Glomerular visceral epithelial cell (primary cell): Measurements from ENCODE around the gene SCN1A.
"Not testable (repeated sequence)": the region's sequence is repeated elsewhere in the genome, so short reads cannot be mapped to it uniquely, and the experiment has no call there.

Experiments
- DNase-seq: peaks from one replicate; pipeline ENCODE4 v3.0.0-alpha.2; 2016; ENCODE audit errors: extremely low spot score

The SCN1A gene

GRCh38 chr2:165972161-165972560 lies 155.7 kb downstream of the SCN1A start:
- not testable (repeated sequence) for DNase-seq

GRCh38 chr2:165970663-165971062 lies 157.2 kb downstream of the SCN1A start:
- DNase-seq, result no peak

- no peak for DNase-seq
These were observed 158.6 kb downstream of the SCN1A start for GRCh38 chr2:165969227-165969626.

- DNase-seq, result no peak
These were observed 160.1 kb downstream of the SCN1A start for GRCh38 chr2:165967746-165968145.

- no peak for DNase-seq
These were observed 166.0 kb downstream of the SCN1A start for GRCh38 chr2:165961818-165962217.

GRCh38 chr2:165959371-165959770 lies 168.4 kb downstream of the SCN1A start:
- no peak for DNase-seq

GRCh38 chr2:165958313-165958960 lies 169.4 kb downstream of the SCN1A start:
- no peak for DNase-seq

GRCh38 chr2:165957030-165957675 lies 170.7 kb downstream of the SCN1A start:
- DNase-seq, result no peak

- peak; percentile 97 for DNase-seq
These were observed 173.9 kb downstream of the SCN1A start, which contains the start of gene TTC21B for GRCh38 chr2:165953655-165954606. Gene TTC21B, minus strand, starts transcription at chr2:165953776. Its CDS starts 71 bp downstream, at chr2:165953705.

GRCh38 chr2:165953306-165953654 lies 174.5 kb downstream of the SCN1A start:
- no peak for DNase-seq

GRCh38 chr2:165952741-165953211 lies 175.0 kb downstream of the SCN1A start:
- DNase-seq, result peak; percentile 21

- DNase-seq, result no peak
These were observed 175.7 kb downstream of the SCN1A start for GRCh38 chr2:165952085-165952484.

GRCh38 chr2:165950438-165950837 lies 177.4 kb downstream of the SCN1A start:
- DNase-seq, result no peak

- DNase-seq, result no peak
These were observed 186.0 kb downstream of the SCN1A start for GRCh38 chr2:165941827-165942226.

GRCh38 chr2:165938237-165938636 lies 189.6 kb downstream of the SCN1A start:
- no peak for DNase-seq
